H9 (cell line): ENCODE measurements around the gene CHST14. TPM values are rescaled to one million over a fixed set of nuclear protein-coding genes. Genes with fewer than 3 reads are reported as not detected.

Experiments used
- DNase-seq: peaks from one replicate; pipeline ENCODE4 v3.0.0-alpha.2; 2017
- H2AFZ ChIP-seq: one replicate; pipeline ENCODE4 v1.6.1; 2013; ENCODE audit warnings: mild to moderate bottlenecking, low read length, control low read depth, moderate library complexity
- H2AK5ac ChIP-seq: 2 replicates; pipeline ENCODE4 v1.6.1; 2013; ENCODE audit warnings: low read length, control low read depth, mixed read lengths; ENCODE audit not compliant: insufficient read length
- H2BK120ac ChIP-seq: one replicate; pipeline ENCODE4 v1.6.1; 2013; ENCODE audit warnings: low read depth, mild to moderate bottlenecking, low read length, control low read depth, inconsistent platforms; ENCODE audit not compliant: poor library complexity, severe bottlenecking
- H2BK12ac ChIP-seq: 2 replicates; pipeline ENCODE4 v1.6.1; 2013; ENCODE audit warnings: low read length, control low read depth, mixed read lengths, low read depth; ENCODE audit not compliant: insufficient read length
- H2BK15ac ChIP-seq: 2 replicates; pipeline ENCODE4 v1.6.1; 2013; ENCODE audit warnings: low read depth, low read length, control low read depth
- H2BK20ac ChIP-seq: one replicate; pipeline ENCODE4 v1.6.1; 2013; ENCODE audit warnings: low read depth, mild to moderate bottlenecking, low read length, control low read depth, inconsistent platforms; ENCODE audit not compliant: poor library complexity, severe bottlenecking
- H2BK5ac ChIP-seq: 2 replicates; pipeline ENCODE4 v1.6.1; 2013; ENCODE audit warnings: low read length, control low read depth, mixed read lengths; ENCODE audit not compliant: insufficient read length
- H3K14ac ChIP-seq: 2 replicates; pipeline ENCODE4 v1.6.1; 2013; ENCODE audit warnings: low read length, control low read depth; ENCODE audit not compliant: insufficient read depth
- H3K18ac ChIP-seq: 2 replicates; pipeline ENCODE4 v1.6.1; 2013; ENCODE audit warnings: low read depth, mild to moderate bottlenecking, mixed read lengths, low read length, control low read depth; ENCODE audit not compliant: insufficient read length
- H3K23ac ChIP-seq: 2 replicates; pipeline ENCODE4 v1.6.1; 2013; ENCODE audit warnings: low read length, control low read depth, mixed read lengths, low read depth; ENCODE audit not compliant: insufficient read length
- H3K23me2 ChIP-seq: 2 replicates; pipeline ENCODE4 v1.6.1; 2013; ENCODE audit warnings: low read depth, mild to moderate bottlenecking, mixed read lengths, low read length, control low read depth; ENCODE audit not compliant: insufficient read length, poor library complexity, severe bottlenecking
- H3K27ac ChIP-seq: 2 replicates; pipeline ENCODE4 v1.5.1; 2013; ENCODE audit warnings: low read length, control low read depth, mixed read lengths, low read depth; ENCODE audit not compliant: insufficient read length
- H3K27me3 ChIP-seq: 2 replicates; pipeline ENCODE4 v1.6.1; 2013; ENCODE audit warnings: low read length, control low read depth, inconsistent platforms; ENCODE audit not compliant: insufficient read depth
- H3K4ac ChIP-seq: 2 replicates; pipeline ENCODE4 v1.6.1; 2013; ENCODE audit warnings: low read depth, mild to moderate bottlenecking, control low read depth, inconsistent platforms, low read length, moderate library complexity
- H3K4me1 ChIP-seq: 2 replicates; pipeline ENCODE4 v1.6.1; 2013; ENCODE audit warnings: low read length, control low read depth, inconsistent platforms; ENCODE audit not compliant: insufficient read depth
- H3K4me2 ChIP-seq: 2 replicates; pipeline ENCODE4 v1.6.1; 2013; ENCODE audit warnings: low read length, control low read depth, mixed read lengths; ENCODE audit not compliant: insufficient read length, insufficient read depth
- H3K56ac ChIP-seq: 2 replicates; pipeline ENCODE4 v1.6.1; 2013; ENCODE audit warnings: low read depth, mild to moderate bottlenecking, mixed read lengths, low read length, control low read depth; ENCODE audit not compliant: insufficient read length
- H3K79me1 ChIP-seq: 2 replicates; pipeline ENCODE4 v1.6.1; 2013; ENCODE audit warnings: low read depth, mild to moderate bottlenecking, moderate library complexity, low read length, control low read depth, inconsistent platforms; ENCODE audit not compliant: insufficient read depth, poor library complexity, severe bottlenecking
- H3K79me2 ChIP-seq: 2 replicates; pipeline ENCODE4 v1.6.1; 2013; ENCODE audit warnings: low read length, control low read depth, inconsistent platforms; ENCODE audit not compliant: insufficient read depth
- H3K9ac ChIP-seq: 2 replicates; pipeline ENCODE4 v1.6.1; 2013; ENCODE audit warnings: low read length, control low read depth, mixed read lengths; ENCODE audit not compliant: insufficient read length; ENCODE audit errors: extremely low read depth
- H3K9me3 ChIP-seq: one replicate; pipeline ENCODE4 v1.6.1; 2013; ENCODE audit warnings: low read depth, low read length, inconsistent platforms; ENCODE audit not compliant: control insufficient read depth
- H3T11ph ChIP-seq: one replicate; pipeline ENCODE4 v1.6.1; 2013; ENCODE audit warnings: mild to moderate bottlenecking, low read length, control low read depth, inconsistent platforms
- H4K20me1 ChIP-seq: one replicate; pipeline ENCODE4 v1.6.1; 2013; ENCODE audit not compliant: control insufficient read depth, insufficient read length, insufficient read depth
- H4K5ac ChIP-seq: 2 replicates; pipeline ENCODE4 v1.6.1; 2013; ENCODE audit warnings: low read depth, mild to moderate bottlenecking, mixed read lengths, low read length, control low read depth; ENCODE audit not compliant: insufficient read length
- H4K8ac ChIP-seq: replicated peaks from 2 replicates; pipeline ENCODE4 v1.6.1; 2013; ENCODE audit warnings: low read length, control low read depth, mixed read lengths, low read depth; ENCODE audit not compliant: insufficient read length
- H4K91ac ChIP-seq: 2 replicates; pipeline ENCODE4 v1.6.1; 2013; ENCODE audit warnings: low read depth, mild to moderate bottlenecking, moderate library complexity, mixed read lengths, low read length, control low read depth; ENCODE audit not compliant: insufficient read length
- H3K27ac Mint-ChIP-seq, 3 experiments: 2 replicates in 2 of 3; 3 replicates in 1 of 3; pipeline ENCODE4 v1.8.0; 2020 to 2021; ENCODE audit warnings: mixed read lengths in 3 of 3, mild to moderate bottlenecking in 1 of 3, moderate library complexity in 1 of 3
- H3K27me3 Mint-ChIP-seq: 2 replicates; pipeline ENCODE4 v1.8.0; 2021; ENCODE audit warnings: low read depth, mild to moderate bottlenecking, moderate library complexity, mixed read lengths
- H3K36me3 Mint-ChIP-seq, 3 experiments: 2 replicates in 2 of 3; 3 replicates in 1 of 3; pipeline ENCODE4 v1.8.0; 2020 to 2021; ENCODE audit warnings: low read depth in 3 of 3, mixed read lengths in 3 of 3; ENCODE audit not compliant: insufficient read depth in 1 of 3
- H3K4me1 Mint-ChIP-seq, 2 experiments: 2 replicates each; pipeline ENCODE4 v1.8.0; 2020; ENCODE audit warnings: mixed read lengths in 2 of 2
- H3K4me3 Mint-ChIP-seq, 2 experiments: 2 replicates in 1 of 2; 3 replicates in 1 of 2; pipeline ENCODE4 v1.8.0; 2020 to 2021; ENCODE audit warnings: mild to moderate bottlenecking in 2 of 2, mixed read lengths in 2 of 2, moderate library complexity in 1 of 2
- H3K9me3 Mint-ChIP-seq, 2 experiments: 2 replicates in 1 of 2; 3 replicates in 1 of 2; pipeline ENCODE4 v1.8.0; 2020; ENCODE audit warnings: mild to moderate bottlenecking in 2 of 2, mixed read lengths in 2 of 2, moderate library complexity in 1 of 2
- WGBS: extraction: QIAGEN DNeasy Blood & Tissue Kit; methylation state at CpG from one replicate; pipeline ENCODE4 v1.1.7; 2013; ENCODE audit warnings: missing lambda C conversion rate, low lambda C conversion rate, mixed read lengths; ENCODE audit not compliant: insufficient read length; ENCODE audit errors: extremely low coverage; 5-methylcytosine and 5-hydroxymethylcytosine counted together
- total RNA-seq: library from RNA; stranded (reverse); gene quantifications from 2 replicates; pipeline ENCODE4 v1.2.1, GENCODE V29; 2021
- TF ChIP-seq, protein P1 (sequence below): fragments of 200-600 bp; sonication (generic); conservative IDR thresholded peaks from 3 replicates; pipeline ENCODE4 v1.8.0; 2021; ENCODE audit warnings: antibody characterized with exemption, mild to moderate bottlenecking

Gene CHST14
- total RNA-seq, 1 experiment from 2014 or later: 25.7 TPM

DNA sequence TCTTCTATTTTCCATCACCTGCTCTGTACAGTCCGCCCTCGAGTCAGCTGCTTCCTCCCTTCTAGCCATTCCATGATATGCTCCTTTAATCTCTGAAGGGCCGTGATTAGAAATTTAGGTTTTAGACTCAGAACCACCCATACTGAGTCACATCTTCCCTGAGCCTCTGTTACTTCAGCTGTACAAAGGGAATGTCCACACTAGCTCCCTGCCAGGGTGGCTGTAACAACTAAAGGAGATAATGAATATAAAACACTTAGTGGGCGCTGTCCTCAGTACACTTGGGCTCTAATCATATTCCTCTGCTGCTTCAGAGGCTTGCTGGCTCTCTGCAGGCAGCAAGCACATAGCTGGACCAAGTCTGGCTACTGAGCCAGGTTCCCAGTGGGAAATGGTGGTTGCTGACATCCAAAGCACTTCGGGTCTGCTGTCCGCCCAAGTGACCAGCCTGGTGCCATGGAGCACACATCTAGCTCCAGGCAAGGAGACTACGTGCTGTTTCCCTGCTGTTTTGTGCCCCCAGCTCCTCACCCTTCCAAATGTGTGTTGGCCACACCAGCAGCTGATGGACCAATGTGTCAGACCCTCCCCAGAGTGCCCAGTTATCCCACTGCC lies 901 bp upstream of the CHST14 start:
- H3K4ac ChIP-seq: no peak overlapping the region
- H3T11ph ChIP-seq: no peak overlapping the region
- no peaks in the 10 kb centered on the region for H3K9me3 ChIP-seq
- WGBS: no CpG with 5 or more reads among the region's 7 CpGs
- Mint-ChIP-seq H3K9me3 (no peaks in the 10 kb centered on the region), H3K27me3 (peaks cover 2% of the 10 kb centered on the region; the same call in 1 of the 2 replicates), H3K36me3 (peaks cover 13 to 26% (median 22%) of the 10 kb centered on the region in 3 experiments; a peak in 6 of 7 replicates), H3K4me3 (peak overlapping the region; percentile 56 to 76), H3K27ac (peak overlapping the region in 2 of 3 experiments; percentile 57 to 93; a peak in 4 of 7 replicates), H3K4me1 (peaks cover 22 to 27% of the 10 kb centered on the region in 2 experiments)
- H4K20me1 ChIP-seq: peaks cover 4% of the 10 kb centered on the region
- no peak for DNase-seq
- no peak overlapping the region for H2AFZ ChIP-seq
- H3K4me2 ChIP-seq: peak overlapping the region; percentile 73
- H3K9ac ChIP-seq: no peak overlapping the region
- H2BK5ac ChIP-seq: no peak overlapping the region
- peaks cover 10% of the 10 kb centered on the region for H3K23me2 ChIP-seq
- TF ChIP-seq, protein P1, sequence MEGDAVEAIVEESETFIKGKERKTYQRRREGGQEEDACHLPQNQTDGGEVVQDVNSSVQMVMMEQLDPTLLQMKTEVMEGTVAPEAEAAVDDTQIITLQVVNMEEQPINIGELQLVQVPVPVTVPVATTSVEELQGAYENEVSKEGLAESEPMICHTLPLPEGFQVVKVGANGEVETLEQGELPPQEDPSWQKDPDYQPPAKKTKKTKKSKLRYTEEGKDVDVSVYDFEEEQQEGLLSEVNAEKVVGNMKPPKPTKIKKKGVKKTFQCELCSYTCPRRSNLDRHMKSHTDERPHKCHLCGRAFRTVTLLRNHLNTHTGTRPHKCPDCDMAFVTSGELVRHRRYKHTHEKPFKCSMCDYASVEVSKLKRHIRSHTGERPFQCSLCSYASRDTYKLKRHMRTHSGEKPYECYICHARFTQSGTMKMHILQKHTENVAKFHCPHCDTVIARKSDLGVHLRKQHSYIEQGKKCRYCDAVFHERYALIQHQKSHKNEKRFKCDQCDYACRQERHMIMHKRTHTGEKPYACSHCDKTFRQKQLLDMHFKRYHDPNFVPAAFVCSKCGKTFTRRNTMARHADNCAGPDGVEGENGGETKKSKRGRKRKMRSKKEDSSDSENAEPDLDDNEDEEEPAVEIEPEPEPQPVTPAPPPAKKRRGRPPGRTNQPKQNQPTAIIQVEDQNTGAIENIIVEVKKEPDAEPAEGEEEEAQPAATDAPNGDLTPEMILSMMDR: no peak
- no peak overlapping the region for H2BK120ac ChIP-seq
- no peak overlapping the region for H3K56ac ChIP-seq
- no peak overlapping the region for H3K18ac ChIP-seq
- H3K4me1 ChIP-seq: no peaks in the 10 kb centered on the region; the same call in 1 of the 2 replicates
- no peak overlapping the region for H2BK12ac ChIP-seq
- no peak overlapping the region for H2BK15ac ChIP-seq
- H3K27me3 ChIP-seq: no peaks in the 10 kb centered on the region
- H4K8ac ChIP-seq: no peak overlapping the region
- H3K23ac ChIP-seq: no peak overlapping the region
- H2AK5ac ChIP-seq: no peak overlapping the region
- H3K14ac ChIP-seq: no peak overlapping the region
- H4K5ac ChIP-seq: no peak overlapping the region
- no peak overlapping the region for H3K27ac ChIP-seq
- no peaks in the 10 kb centered on the region for H3K79me2 ChIP-seq
- no peaks in the 10 kb centered on the region for H3K79me1 ChIP-seq
- no peak overlapping the region for H2BK20ac ChIP-seq
- no peak overlapping the region for H4K91ac ChIP-seq
